HG02798 (cell line): Measurements from ENCODE around the gene CRTAC1.

Experiments
- ATAC-seq: cut with Tn5 transposase; IDR thresholded peaks from one replicate; pipeline ENCODE4 v1.9.1; 2021; ENCODE audit warnings: mild to moderate bottlenecking; ENCODE audit not compliant: unreplicated experiment, poor library complexity

Gene CRTAC1, protein sequence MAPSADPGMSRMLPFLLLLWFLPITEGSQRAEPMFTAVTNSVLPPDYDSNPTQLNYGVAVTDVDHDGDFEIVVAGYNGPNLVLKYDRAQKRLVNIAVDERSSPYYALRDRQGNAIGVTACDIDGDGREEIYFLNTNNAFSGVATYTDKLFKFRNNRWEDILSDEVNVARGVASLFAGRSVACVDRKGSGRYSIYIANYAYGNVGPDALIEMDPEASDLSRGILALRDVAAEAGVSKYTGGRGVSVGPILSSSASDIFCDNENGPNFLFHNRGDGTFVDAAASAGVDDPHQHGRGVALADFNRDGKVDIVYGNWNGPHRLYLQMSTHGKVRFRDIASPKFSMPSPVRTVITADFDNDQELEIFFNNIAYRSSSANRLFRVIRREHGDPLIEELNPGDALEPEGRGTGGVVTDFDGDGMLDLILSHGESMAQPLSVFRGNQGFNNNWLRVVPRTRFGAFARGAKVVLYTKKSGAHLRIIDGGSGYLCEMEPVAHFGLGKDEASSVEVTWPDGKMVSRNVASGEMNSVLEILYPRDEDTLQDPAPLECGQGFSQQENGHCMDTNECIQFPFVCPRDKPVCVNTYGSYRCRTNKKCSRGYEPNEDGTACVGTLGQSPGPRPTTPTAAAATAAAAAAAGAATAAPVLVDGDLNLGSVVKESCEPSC

DNA sequence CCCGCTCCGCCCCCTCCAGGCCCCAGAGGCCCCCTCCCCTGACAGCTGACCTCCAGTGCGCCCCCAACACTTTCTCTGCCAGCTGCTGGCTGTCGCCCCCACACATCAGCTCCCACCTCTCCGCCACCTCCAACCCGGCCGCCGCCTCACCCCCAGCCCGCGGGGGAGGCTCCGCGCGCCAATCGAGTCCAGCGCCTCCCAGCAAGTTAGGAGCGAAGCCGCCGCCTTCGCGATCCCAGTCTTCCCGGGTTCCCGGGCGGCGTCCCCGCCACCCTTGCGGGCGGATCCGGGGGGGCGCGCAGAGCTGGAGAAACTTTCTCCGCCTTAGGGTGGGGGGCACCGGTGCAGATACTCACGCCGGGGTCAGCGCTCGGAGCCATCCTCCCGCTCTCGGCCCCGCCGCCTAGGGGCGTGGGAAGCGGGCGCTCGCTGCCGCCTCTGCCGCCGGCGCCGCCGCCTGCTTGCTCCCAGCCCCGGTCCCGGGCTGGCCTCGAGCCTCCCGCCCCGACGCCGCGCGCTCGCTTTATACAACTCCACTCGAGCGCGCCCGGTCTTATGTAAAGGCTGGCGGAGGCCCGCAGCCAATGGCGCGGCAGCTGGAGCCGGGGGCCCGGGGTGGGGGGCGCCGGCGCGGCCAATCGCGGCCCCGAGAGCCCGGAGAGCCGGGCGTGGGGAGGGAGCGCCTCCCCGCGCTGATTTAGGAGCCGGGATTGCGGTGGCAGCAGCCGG, at the start of gene CRTAC1:
Gene CRTAC1, minus strand, starts transcription at position 529 of the 729 bp plus-strand sequence. Its CDS starts 149 bp downstream, at position 380.
- no peak for ATAC-seq

DNA sequence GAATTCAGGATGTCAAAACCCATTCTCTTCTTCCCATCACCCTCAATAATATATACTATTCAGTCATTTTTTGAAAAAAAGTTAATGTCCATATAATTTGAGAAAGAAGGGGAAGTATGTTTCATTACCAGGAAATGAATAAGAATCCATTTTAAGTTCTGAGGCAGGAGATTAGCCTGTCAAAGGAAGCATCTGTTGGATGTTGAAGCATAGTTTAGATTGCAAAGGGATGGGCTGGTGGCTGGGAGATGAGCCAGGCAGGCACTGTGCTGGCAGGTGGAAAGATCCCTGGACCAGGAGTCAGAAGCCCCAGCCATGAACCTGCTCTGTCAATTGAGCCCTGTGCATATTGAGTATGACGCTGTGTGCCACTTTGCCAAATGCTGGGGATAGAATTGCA, 48.4 kb upstream of the CRTAC1 start:
- ATAC-seq: no peak

- no peak for ATAC-seq
Observed at GRCh38 chr10:98077223-98077622, 46.8 kb upstream of the CRTAC1 start.

DNA sequence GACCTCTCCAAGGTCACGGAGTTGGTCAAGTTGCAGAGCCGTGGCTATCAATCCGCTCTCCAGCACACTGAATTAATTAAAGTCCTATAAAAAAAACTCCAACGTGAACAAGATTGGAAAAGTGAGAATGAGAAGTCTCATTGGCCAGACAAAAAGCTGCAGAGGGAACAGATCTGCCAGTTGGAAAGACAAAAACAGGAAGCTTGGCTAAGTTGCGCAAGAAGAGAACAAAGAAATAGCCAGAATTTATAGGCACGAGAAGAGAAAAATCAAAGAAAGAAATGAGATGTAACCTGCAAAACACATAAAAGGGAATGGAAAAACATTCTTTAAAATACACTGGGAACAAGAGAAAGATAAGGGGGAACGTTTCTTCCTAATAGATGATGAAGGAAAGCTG, 45.7 kb upstream of the CRTAC1 start:
- ATAC-seq: no peak

DNA sequence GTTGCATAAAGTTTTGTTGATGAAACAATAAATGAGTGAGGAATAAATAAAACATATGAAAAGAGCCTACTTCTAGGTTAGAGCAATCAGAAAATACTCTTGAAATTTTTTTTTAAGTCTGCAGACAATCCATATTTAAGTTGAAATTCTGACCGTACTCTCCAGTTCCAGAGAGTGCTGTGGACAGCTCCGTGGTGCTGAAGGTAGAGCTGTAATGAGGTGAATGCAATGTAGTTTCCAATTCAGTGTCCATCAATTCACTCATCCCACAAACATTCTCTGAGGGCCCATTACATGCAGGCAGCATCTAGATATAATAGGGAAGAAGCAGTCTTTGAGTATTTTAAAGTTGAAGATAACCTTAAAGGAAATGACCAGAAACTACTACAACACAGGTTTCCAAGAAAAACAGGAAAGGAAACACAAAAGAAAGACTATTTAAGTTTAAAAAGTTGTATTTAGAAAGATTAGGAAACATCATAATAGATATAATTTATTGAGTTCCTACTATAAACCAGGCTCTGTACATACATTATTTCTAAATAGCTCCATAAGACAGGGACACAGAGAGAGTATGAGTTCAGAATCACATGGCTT, 44.0 kb upstream of the CRTAC1 start:
- no peak for ATAC-seq

DNA sequence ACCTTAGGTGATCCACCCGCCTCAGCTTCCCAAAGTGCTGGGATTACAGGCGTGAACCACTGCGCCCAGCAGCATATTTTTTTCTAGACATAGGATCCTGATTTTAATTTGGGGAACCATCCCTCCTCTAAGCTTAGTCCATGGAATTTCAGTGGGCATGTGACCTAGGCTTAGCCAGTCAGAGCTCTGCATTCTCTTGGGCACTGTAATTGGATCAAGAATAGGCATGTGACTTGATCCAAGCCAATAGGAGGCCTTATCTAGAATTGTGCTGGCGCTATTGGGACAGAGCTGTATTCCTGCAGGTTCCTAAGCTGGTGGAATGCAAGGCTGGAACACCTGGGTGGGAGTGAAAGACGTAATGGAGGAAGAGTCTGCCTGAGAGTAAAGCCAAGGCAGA, 36.7 kb upstream of the CRTAC1 start:
- no peak for ATAC-seq

- no peak for ATAC-seq
Observed at GRCh38 chr10:98063740-98064027, 33.3 kb upstream of the CRTAC1 start.

DNA sequence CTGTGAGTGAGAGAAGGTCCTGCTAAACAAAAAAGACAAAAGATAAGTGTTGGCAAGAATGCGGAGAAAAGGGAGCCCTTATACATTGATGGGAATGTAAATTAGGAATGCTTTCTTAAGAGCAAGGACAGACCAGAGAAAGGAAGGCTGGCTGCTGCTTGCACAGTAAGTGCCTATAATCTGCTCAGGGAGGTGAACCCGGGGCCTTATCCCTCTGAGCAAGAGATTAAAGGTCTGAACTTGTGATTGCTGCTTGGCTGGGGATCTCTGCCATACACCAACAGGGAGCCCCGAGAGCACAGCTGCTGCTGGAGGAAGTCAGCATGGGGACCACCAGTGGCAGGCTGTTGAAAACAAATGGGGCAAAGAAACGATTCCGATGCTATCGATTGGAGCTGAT, 32.0 kb upstream of the CRTAC1 start:
- ATAC-seq: no peak

- no peak for ATAC-seq
Observed at GRCh38 chr10:98060079-98060478, 29.7 kb upstream of the CRTAC1 start.

- no peak for ATAC-seq
Observed at GRCh38 chr10:98058295-98058694, 27.9 kb upstream of the CRTAC1 start.

GRCh38 chr10:98055841-98056516, 25.6 kb upstream of the CRTAC1 start:
- no peak for ATAC-seq

- ATAC-seq: no peak
Observed at GRCh38 chr10:98047009-98047741, 16.8 kb upstream of the CRTAC1 start.

DNA sequence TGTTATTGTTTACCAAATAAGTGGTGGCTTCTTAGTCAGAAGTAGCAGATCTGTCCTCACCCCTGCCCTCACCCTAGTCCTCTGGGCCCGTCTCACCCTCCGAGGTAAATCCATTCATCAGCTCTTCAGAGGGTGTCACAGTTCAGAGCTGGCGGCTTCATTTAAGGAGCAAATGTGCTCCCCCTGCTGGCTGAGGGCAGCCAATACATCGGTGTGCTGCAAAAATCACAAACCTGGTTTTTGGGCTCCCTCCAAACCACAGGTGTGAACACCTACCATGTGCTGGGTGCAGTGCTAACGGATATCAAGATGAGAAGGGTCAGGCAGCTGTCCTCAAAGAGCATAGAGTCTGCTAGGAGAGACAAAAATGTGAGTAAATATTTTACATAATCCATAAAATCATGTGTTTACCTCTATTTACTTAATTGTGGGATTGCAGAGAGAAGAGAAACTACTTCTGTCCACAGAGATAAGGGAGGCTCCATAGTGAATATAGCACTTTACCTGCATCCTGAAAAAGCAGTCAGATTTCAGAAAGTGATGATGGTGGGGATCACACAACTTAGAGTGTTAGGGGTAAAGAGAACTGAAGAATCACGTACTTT, 15.5 kb upstream of the CRTAC1 start:
- peak; percentile 78 for ATAC-seq

- peak; percentile 47 for ATAC-seq
Observed at GRCh38 chr10:98041352-98042043, 11.1 kb upstream of the CRTAC1 start.

DNA sequence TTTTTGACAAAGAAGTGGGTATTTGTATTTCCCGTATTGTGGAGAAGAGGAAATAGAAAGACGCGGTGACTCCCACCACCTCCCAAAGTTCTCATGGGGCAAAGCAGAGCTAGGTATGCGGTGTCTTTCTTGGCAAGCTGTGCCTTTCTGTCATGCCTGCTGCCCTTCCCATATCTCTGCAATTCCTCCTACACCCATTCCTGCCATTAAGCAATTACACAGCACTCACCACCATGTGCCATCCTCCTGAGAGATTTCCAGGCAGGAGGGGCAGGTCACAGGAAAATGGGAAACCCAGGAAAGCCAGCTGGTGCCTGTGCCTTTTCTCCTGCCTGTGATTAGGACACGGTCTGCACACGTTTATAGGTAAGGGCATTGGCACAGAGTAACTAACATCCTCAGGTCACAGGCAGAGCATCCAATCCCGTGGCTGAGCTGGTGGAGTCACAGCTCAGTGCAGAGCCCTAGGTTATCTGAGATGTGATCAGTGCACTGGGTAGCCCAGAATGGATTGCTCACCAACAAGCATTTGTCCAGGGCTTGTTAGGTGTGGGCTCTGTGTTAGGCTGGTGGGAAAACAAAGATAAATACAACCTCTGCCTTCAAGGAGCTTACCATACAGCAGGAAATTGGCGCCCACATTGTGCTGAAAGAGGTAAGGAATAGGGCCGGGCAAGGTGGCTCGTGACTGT, 9.4 kb upstream of the CRTAC1 start:
- no peak for ATAC-seq

GRCh38 chr10:98038288-98038687, 7.9 kb upstream of the CRTAC1 start:
- ATAC-seq: no peak

GRCh38 chr10:98035599-98035998, 5.2 kb upstream of the CRTAC1 start:
- ATAC-seq: no peak

DNA sequence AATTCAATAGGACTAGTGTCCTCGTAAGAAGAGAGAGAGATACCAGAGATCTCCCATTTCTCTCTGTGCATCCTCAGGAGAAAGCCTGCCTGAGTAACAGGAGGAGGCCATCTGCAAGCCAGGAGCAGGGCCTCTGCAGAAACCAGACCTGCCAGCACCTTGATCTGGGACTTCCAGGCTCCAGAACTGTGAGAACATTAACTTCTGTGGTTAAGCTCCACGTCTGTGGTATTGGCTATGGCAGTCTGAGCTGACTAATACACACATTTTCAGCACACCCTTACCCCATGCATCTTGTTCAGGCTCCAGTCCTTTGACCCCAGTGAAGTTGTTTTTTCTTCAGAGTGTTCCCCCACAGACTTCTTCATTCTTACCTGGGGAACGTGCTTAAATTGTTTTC, 3.1 kb upstream of the CRTAC1 start:
- ATAC-seq: no peak
